ENCODE results near the gene FCSK. TPM values are rescaled to one million over a fixed set of nuclear protein-coding genes. Genes with fewer than 3 reads are reported as not detected.

The FCSK gene
- total RNA-seq, 1 donor from 2014 or later: 21.8 TPM

DNA sequence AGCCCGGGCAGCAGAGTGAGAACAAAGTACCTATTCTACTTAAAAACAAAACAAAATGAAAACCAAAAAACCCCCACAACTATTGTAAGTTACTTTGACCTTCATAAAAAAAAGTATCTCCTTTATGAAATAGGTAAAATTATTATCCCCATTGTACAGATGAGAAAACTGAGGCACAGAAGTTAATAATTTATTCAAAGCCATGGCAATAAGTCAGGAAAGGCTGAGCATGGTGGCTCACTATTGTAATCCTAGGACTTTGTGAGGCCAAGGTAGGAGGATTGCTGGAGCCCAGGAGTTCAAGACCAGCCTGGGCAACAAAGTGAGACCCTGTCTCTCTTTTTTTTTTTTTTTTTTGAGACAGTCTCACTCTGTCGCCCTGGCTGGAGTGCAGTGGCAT lies 30.5 kb downstream of the FCSK start:
- no peak overlapping the region for H3K4me3 ChIP-seq (ENCODE audit: low read depth, low read length)
- no peak for DNase-seq (ENCODE audit: low read depth)
- TF ChIP-seq, protein P1, sequence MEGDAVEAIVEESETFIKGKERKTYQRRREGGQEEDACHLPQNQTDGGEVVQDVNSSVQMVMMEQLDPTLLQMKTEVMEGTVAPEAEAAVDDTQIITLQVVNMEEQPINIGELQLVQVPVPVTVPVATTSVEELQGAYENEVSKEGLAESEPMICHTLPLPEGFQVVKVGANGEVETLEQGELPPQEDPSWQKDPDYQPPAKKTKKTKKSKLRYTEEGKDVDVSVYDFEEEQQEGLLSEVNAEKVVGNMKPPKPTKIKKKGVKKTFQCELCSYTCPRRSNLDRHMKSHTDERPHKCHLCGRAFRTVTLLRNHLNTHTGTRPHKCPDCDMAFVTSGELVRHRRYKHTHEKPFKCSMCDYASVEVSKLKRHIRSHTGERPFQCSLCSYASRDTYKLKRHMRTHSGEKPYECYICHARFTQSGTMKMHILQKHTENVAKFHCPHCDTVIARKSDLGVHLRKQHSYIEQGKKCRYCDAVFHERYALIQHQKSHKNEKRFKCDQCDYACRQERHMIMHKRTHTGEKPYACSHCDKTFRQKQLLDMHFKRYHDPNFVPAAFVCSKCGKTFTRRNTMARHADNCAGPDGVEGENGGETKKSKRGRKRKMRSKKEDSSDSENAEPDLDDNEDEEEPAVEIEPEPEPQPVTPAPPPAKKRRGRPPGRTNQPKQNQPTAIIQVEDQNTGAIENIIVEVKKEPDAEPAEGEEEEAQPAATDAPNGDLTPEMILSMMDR (conservative IDR thresholded peaks at IDR 0.05; ENCODE audit: low read depth, low read length): no peak

DNA sequence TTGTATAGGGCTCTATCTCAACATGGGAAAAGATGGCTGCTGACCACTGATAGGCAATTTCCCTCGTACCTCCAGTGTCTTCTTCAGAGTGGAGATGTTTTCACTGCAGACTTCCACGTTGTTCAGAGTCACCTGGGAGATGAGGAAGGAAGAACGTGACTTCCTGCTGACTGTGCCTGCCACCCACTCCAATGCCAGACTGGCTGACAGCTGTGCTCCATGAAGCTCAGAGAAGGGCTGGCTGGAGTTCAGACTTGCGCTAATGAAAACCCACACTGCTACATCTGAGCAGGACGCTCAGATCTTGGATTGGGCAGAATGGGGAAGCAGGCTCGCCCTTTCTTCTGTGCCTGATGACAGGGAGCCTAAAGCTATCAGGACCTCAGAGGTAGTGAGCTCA lies 35.9 kb downstream of the FCSK start:
- H3K4me3 ChIP-seq (ENCODE audit: low read depth, low read length): no peak overlapping the region
- TF ChIP-seq, protein P1 (conservative IDR thresholded peaks at IDR 0.05; ENCODE audit: low read depth, low read length): no peak
- no peak for DNase-seq (ENCODE audit: low read depth)

DNA sequence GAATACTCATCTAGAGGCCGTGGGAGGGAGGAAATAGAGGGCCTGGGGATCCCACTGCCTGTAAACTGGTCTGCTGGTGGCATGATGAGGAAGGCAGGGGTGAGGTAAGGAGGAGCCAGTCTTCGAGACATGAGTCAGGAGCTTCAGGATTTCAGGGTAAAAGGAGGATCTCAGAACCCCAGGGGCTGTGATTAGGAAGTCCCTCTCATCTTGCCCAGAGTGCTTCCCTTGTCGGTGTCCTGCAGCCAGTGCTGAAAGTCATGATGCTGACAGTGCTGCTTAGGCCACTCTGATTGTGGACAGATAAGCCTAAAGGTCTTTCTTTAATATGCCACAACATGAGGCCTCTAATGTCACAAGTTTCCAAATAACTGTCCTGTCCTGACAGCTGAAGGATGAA lies 39.4 kb downstream of the FCSK start:
- no peak for DNase-seq (ENCODE audit: low read depth)
- no peak overlapping the region for H3K4me3 ChIP-seq (ENCODE audit: low read depth, low read length)
- TF ChIP-seq, protein P1 (conservative IDR thresholded peaks at IDR 0.05; ENCODE audit: low read depth, low read length): no peak

DNA sequence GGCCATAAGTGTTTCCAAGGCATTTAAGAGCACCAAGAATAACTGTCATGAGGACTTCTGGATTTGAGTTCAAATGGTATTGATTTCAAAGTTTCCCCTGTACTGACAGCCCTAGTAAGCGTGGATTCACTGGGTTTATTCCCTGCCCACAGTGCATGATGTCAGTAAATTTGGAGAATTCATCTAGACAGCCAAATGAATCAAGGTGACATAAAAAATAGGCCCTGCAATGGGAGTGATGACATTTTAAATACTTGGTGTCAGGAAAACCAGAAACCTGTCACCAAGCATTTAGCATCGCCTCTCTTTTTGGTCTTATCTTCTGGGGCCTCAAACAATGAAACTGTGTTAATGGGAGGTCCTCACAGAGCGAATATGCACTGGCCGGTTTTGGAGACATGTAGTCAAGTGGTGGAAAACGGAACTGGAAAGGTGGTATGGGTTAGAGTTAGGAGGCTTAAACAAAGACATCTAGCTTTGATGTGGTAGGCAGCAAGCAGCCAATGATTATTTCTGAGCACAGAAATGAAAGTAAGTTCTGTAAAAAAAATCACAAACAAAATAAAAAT lies 39.9 kb downstream of the FCSK start:
- no peak for DNase-seq (ENCODE audit: low read depth)
- no peak overlapping the region for H3K4me3 ChIP-seq (ENCODE audit: low read depth, low read length)
- TF ChIP-seq, protein P1 (conservative IDR thresholded peaks at IDR 0.05; ENCODE audit: low read depth, low read length): no peak

DNA sequence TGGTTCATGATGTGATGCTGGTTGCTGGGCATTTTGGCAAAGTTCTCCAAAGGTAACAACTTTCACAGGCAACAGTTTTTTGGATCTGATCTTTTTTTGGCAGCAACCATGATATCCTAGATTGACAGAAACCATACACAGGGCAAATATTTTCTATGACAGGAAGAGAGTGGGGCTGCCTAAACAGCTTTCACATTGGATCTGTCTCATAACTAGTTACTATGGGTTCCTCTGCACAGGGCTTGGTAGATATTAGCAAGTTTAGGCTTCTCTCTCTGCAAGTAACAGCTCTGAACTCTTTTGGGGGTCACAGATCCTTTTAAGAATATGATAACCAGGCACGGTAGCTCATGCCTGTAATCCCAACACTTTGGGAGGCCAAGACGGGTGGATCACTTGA lies 40.4 kb downstream of the FCSK start:
- TF ChIP-seq, protein P1 (conservative IDR thresholded peaks at IDR 0.05; ENCODE audit: low read depth, low read length): no peak
- no peak for DNase-seq (ENCODE audit: low read depth)
- H3K4me3 ChIP-seq (ENCODE audit: low read depth, low read length): no peak overlapping the region

DNA sequence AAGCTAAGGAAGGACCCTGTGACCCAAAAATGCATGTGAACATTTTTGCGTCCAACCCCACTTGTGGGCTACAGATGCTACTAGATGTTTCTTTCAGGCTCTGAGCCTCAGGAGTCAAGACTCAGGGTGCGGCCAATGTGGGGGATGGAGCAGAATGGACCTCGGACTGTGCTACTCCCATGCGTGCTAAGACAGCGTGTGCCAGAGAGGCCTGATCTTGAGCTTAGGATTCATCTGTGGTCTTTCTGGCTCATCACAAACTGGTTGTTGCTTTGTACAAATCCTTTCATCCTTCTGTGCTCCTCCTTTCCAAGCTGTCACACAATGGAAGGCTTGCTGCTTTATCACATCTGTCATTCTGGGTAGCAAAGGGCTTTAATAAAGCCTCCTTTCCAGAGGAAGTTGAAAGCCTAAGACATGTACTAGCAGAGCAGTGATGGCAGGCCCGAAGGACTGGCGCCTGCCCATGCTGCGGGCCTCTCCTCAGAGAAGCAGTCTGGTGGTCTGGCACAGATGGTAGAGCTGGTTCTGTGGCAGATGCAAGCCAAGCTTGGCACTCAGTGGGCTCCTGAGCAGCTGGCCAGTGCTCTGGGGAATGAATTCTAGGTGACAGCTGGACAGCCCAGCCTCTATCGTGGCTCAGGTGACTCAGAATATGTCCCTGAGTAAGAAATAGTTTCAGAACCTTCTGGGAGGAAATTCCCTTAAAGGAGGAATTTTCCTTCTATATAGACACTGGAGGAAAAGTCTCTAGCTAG lies 41.2 kb downstream of the FCSK start:
- TF ChIP-seq, protein P1 (conservative IDR thresholded peaks at IDR 0.05; ENCODE audit: low read depth, low read length): no peak
- H3K4me3 ChIP-seq (ENCODE audit: low read depth, low read length): no peak overlapping the region
- DNase-seq (ENCODE audit: low read depth): no peak

DNA sequence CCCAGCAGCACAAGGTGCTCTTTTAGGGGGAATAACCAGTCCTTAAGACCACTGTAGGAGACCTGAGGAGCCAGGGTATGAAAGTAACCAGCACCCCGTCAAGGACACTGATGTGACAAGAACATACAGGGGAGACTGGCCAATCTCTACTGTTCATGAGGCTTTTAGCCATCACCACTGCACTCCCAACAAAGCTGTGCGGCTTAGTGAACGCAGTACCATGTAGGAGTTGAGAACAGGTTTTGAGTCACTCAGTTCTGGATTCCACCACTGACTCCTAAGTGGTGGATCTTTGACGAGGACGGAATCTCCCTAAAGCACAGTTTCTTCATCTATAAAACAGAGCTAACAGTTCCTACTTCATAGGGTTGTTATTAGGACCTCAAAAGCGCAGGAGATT lies 42.1 kb downstream of the FCSK start:
- DNase-seq (ENCODE audit: low read depth): no peak
- H3K4me3 ChIP-seq (ENCODE audit: low read depth, low read length): no peak overlapping the region
- TF ChIP-seq, protein P1 (conservative IDR thresholded peaks at IDR 0.05; ENCODE audit: low read depth, low read length): no peak

Measured in epithelial cell of proximal tubule (primary cell).